GM23338 (cell line): ENCODE results near the gene NOC2L. TPM values are rescaled to one million over a fixed set of nuclear protein-coding genes. Genes with fewer than 3 reads are reported as not detected.

ENCODE experiments used
- ATAC-seq: fragments of 200-7000 bp; cut with Tn5 transposase; 3 replicates; pipeline ENCODE4 v1.9.1; 2020
- DNase-seq: peaks from one replicate; pipeline ENCODE4 v3.0.0-alpha.2; 2015; ENCODE audit warnings: low spot score
- H2AFZ ChIP-seq: fragments of 200-600 bp; sonication (generic); 2 replicates; pipeline ENCODE4 v1.8.0; 2016; ENCODE audit warnings: antibody characterized with exemption, mild to moderate bottlenecking, moderate library complexity
- H3F3A ChIP-seq: fragments of 200-600 bp; sonication (generic); replicated peaks from 2 replicates; pipeline ENCODE4 v1.8.0; 2017; ENCODE audit warnings: antibody characterized with exemption, mixed run types, low read depth
- H3K27ac ChIP-seq: fragments of 200-600 bp; sonication (generic); 2 replicates; pipeline ENCODE4 v1.6.1; 2016; ENCODE audit warnings: low read depth
- H3K27me3 ChIP-seq: fragments of 200-600 bp; sonication (generic); 2 replicates; pipeline ENCODE4 v1.8.0; 2016; ENCODE audit warnings: mild to moderate bottlenecking, mixed run types, moderate library complexity; ENCODE audit not compliant: insufficient read depth
- H3K36me3 ChIP-seq: fragments of 200-600 bp; sonication (generic); 2 replicates; pipeline ENCODE4 v1.8.0; 2016; ENCODE audit warnings: mild to moderate bottlenecking; ENCODE audit not compliant: insufficient read depth
- H3K4me1 ChIP-seq: fragments of 200-600 bp; sonication (generic); 2 replicates; pipeline ENCODE4 v1.8.0; 2016; ENCODE audit warnings: mild to moderate bottlenecking, moderate library complexity; ENCODE audit not compliant: insufficient read depth
- H3K4me2 ChIP-seq: fragments of 200-600 bp; sonication (generic); 2 replicates; pipeline ENCODE4 v1.7.1; 2017; ENCODE audit warnings: mixed run types
- H3K4me3 ChIP-seq: fragments of 200-600 bp; sonication (generic); 2 replicates; pipeline ENCODE4 v1.6.1; 2016; ENCODE audit warnings: mixed run types
- H3K79me2 ChIP-seq: fragments of 200-600 bp; sonication (generic); replicated peaks from 2 replicates; pipeline ENCODE4 v1.8.0; 2017; ENCODE audit warnings: mild to moderate bottlenecking; ENCODE audit not compliant: insufficient read depth
- H3K9me2 ChIP-seq: fragments of 200-600 bp; sonication (generic); 2 replicates; pipeline ENCODE4 v1.8.0; 2017; ENCODE audit not compliant: insufficient read depth
- H4K20me1 ChIP-seq: fragments of 200-600 bp; sonication (generic); replicated peaks from 2 replicates; pipeline ENCODE4 v1.8.0; 2017; ENCODE audit warnings: mild to moderate bottlenecking; ENCODE audit not compliant: insufficient read depth
- H3K27ac Mint-ChIP-seq: 2 replicates; pipeline ENCODE4 v1.8.0; 2020; ENCODE audit warnings: inconsistent platforms, mild to moderate bottlenecking, moderate library complexity, mixed read lengths
- H3K27me3 Mint-ChIP-seq: 3 replicates; pipeline ENCODE4 v1.8.0; 2022; ENCODE audit warnings: low read depth, mild to moderate bottlenecking, moderate library complexity, mixed read lengths, inconsistent platforms; ENCODE audit not compliant: insufficient read depth, poor library complexity
- H3K36me3 Mint-ChIP-seq: 3 replicates; pipeline ENCODE4 v1.8.0; 2021; ENCODE audit warnings: low read depth, mild to moderate bottlenecking, inconsistent platforms, moderate library complexity, mixed read lengths
- H3K4me1 Mint-ChIP-seq: 3 replicates; pipeline ENCODE4 v1.8.0; 2020; ENCODE audit warnings: mild to moderate bottlenecking, inconsistent platforms, mixed read lengths
- H3K4me3 Mint-ChIP-seq: 3 replicates; pipeline ENCODE4 v1.8.0; 2021; ENCODE audit warnings: moderate library complexity, mild to moderate bottlenecking, inconsistent platforms, mixed read lengths
- H3K9me3 Mint-ChIP-seq: 3 replicates; pipeline ENCODE4 v1.8.0; 2020; ENCODE audit warnings: moderate library complexity, mild to moderate bottlenecking, inconsistent platforms, mixed read lengths
- CREB1 ChIP-seq: fragments of 250-450 bp; sonication (Bioruptor Pico); IDR thresholded peaks from 2 replicates; pipeline ENCODE4 v1.5.0; 2020; ENCODE audit warnings: low read depth, mild to moderate bottlenecking, moderate library complexity
- EZH2 ChIP-seq: fragments of 200-600 bp; sonication (generic); IDR thresholded peaks from one replicate; pipeline ENCODE4 v1.8.0; 2017; ENCODE audit warnings: antibody characterized with exemption, mild to moderate bottlenecking, low read depth; ENCODE audit not compliant: unreplicated experiment
- NANOG ChIP-seq: IDR thresholded peaks from 2 replicates; pipeline ENCODE4 v1.6.1; 2016; ENCODE audit warnings: antibody characterized with exemption, borderline replicate concordance
- STAT1 ChIP-seq: IDR thresholded peaks from one replicate; pipeline ENCODE4 v1.6.1; 2016; ENCODE audit warnings: antibody characterized with exemption; ENCODE audit not compliant: unreplicated experiment
- ZNF331 ChIP-seq: fragments of 250-450 bp; sonication (Bioruptor Pico); IDR thresholded peaks from 2 replicates; pipeline ENCODE4 v1.5.0; 2020; ENCODE audit warnings: low read depth, mild to moderate bottlenecking, moderate library complexity
- polyA plus RNA-seq: library from polyadenylated mRNA; unstranded; fragments of >200 nt; fragmentation: Nextera tagmentation; extraction: Ambion mirVana; gene quantifications from 2 replicates; pipeline ENCODE4 v1.2.1, GENCODE V29; 2016
- total RNA-seq: library from RNA; depleted of rRNA; stranded (reverse); fragments of >200 nt; shearing (Covaris generic); gene quantifications from 2 replicates; pipeline ENCODE4 v1.2.3, GENCODE V29; 2014
- TF ChIP-seq, protein P1 (sequence below), 2 experiments: fragments of 200-600 bp in 1 of 2; sonication (generic) in 1 of 2; conservative IDR thresholded peaks; 2 replicates each; pipeline versions ENCODE4 v1.5.1 to v1.6.1; 2016 to 2017; ENCODE audit warnings: antibody characterized with exemption in 2 of 2, low read depth in 2 of 2, mild to moderate bottlenecking in 2 of 2, moderate library complexity in 1 of 2
- TF ChIP-seq, protein P2 (sequence below): IDR thresholded peaks from 2 replicates; pipeline ENCODE4 v1.6.1; 2016; ENCODE audit warnings: antibody characterized with exemption
- TF ChIP-seq, protein P3 (sequence below): fragments of 250-450 bp; sonication (Bioruptor Pico); IDR thresholded peaks from 2 replicates; pipeline ENCODE4 v1.5.0; 2020; ENCODE audit warnings: mild to moderate bottlenecking, moderate library complexity

NOC2L gene
- total and polyA plus RNA-seq, 2 experiments from 2014 or later, result 79.3 to 125 TPM

DNA sequence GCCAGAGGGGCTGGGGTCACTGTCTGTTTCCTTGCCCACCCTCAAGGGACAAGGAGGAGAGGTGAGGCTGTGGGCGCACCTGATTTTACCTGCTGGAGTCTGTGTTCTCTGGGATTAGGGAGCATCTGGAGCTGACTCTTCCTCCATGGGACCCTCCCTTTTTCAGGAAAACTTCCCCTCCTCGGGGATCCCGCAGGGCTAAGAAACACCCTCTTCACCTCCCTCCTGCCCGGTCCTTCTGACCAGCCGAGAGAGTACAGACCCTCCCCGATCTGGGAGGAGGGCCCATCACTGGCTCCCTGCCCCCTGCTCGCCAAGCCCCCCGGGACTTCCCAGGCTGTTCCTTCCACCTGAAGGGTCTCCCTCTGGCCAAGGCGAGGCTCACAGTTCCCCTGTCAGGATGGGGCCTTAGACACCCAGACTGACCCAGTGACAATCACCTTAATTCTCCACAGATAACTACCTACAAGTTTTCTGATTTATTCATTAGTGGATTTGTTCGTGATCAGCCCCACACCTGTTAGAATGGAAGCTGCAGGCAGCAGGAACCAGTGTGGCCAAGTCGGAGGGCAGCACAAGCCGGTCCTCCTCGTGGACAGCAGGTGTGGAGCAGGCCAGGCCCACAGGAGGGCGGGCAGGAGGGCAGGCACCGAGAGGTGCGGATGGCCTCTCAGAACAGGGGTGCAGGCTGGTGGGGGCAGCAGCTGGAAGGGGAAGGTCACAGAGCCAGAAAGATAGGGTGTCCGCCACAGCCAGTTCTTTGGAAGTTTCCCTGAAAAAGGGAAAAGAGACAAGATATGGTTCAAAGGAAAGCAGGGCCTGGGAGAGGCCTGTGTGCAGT is 51.2 kb downstream of the NOC2L start:
- Histone ChIP-seq H2AFZ (no peak overlapping the region), H3K79me2 (no peaks in the 10 kb centered on the region), H3K4me2 (no peak overlapping the region), H3K27me3 (peaks cover 73% of the 10 kb centered on the region), H3K36me3 (no peaks in the 10 kb centered on the region), H3K4me1 (no peaks in the 10 kb centered on the region), H3F3A (no peaks in the 10 kb centered on the region), H4K20me1 (no peaks in the 10 kb centered on the region; the same call in 1 of the 2 replicates), H3K4me3 (no peak overlapping the region), H3K9me2 (no peaks in the 10 kb centered on the region), H3K27ac (no peak overlapping the region)
- no peak overlapping the region for H3K27ac Mint-ChIP-seq
- TF ChIP-seq STAT1 (no peak), CREB1 (CRISPR knock-in tag) (no peak)
- TF ChIP-seq, protein P1, sequence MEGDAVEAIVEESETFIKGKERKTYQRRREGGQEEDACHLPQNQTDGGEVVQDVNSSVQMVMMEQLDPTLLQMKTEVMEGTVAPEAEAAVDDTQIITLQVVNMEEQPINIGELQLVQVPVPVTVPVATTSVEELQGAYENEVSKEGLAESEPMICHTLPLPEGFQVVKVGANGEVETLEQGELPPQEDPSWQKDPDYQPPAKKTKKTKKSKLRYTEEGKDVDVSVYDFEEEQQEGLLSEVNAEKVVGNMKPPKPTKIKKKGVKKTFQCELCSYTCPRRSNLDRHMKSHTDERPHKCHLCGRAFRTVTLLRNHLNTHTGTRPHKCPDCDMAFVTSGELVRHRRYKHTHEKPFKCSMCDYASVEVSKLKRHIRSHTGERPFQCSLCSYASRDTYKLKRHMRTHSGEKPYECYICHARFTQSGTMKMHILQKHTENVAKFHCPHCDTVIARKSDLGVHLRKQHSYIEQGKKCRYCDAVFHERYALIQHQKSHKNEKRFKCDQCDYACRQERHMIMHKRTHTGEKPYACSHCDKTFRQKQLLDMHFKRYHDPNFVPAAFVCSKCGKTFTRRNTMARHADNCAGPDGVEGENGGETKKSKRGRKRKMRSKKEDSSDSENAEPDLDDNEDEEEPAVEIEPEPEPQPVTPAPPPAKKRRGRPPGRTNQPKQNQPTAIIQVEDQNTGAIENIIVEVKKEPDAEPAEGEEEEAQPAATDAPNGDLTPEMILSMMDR (conservative IDR thresholded peaks at IDR 0.05; ENCODE audit: low read depth in 2 of 2), result no peak
- ATAC-seq, result no peak
- peaks cover 60% of the 10 kb centered on the region for H3K27me3 Mint-ChIP-seq
- DNase-seq, result peak; percentile 1
- peaks cover 3% of the 10 kb centered on the region; the same call in 2 of the 3 replicates for H3K9me3 Mint-ChIP-seq
- H3K4me1 Mint-ChIP-seq, result peaks cover 11% of the 10 kb centered on the region
- peaks cover 2% of the 10 kb centered on the region; the same call in 1 of the 3 replicates for H3K36me3 Mint-ChIP-seq
- no peak overlapping the region for H3K4me3 Mint-ChIP-seq

DNA sequence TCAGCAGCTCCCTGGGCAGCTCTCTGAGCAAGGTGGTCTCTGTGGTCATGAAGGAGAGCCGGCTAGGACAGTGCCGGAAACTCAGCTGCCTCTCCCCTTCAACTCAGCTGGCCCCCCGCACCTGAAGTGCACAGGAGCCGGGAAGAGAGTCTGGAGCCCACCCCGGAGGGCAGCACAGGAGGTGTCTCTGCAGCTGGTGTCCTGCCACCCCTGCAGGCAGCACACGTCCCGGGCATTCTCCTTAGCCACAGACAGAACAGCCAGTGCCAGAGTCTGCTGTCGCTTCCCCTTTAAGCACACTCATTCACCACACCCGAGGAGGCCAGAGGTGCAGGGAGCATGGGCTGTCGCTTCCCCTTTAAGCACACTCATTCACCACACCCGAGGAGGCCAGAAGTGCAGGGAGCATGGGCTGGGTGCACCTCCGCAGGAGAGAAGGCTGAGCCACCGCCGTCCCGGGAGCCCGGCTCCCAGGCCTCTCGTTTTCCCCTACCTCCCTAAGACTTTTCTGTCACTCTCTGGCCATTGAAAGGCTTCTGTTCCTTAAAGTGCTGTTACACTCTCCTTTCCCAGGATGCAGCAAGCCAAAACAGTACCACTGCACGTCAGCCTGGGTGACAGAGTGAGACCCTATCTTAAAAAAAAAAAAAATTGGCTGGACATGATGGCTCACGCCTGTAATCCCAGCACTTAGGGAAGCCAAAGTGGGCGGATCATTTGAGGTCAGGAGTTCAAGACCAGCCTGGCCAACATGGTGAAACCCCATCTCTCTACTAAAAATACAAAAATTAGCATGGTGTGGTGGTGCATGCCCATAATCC is 52.2 kb downstream of the NOC2L start:
- DNase-seq (no peak), ATAC-seq (peak; percentile 9; the same call in 2 of the 3 replicates)
- Histone ChIP-seq H3K79me2 (no peaks in the 10 kb centered on the region), H3K4me1 (no peaks in the 10 kb centered on the region), H3K4me2 (no peak overlapping the region), H4K20me1 (no peaks in the 10 kb centered on the region; the same call in 1 of the 2 replicates), H3F3A (no peaks in the 10 kb centered on the region), H2AFZ (no peak overlapping the region), H3K4me3 (no peak overlapping the region), H3K9me2 (no peaks in the 10 kb centered on the region), H3K27ac (no peak overlapping the region), H3K27me3 (peaks cover 68% of the 10 kb centered on the region), H3K36me3 (no peaks in the 10 kb centered on the region)
- Mint-ChIP-seq H3K4me1 (peaks cover 5% of the 10 kb centered on the region; the same call in 2 of the 3 replicates), H3K4me3 (0 out of 3 replicates have a peak overlapping the region, but pooled peaks have one; percentile 26), H3K9me3 (no peaks in the 10 kb centered on the region; the same call in 2 of the 3 replicates), H3K27me3 (peaks cover 60% of the 10 kb centered on the region), H3K27ac (no peak overlapping the region), H3K36me3 (peaks cover 2% of the 10 kb centered on the region; the same call in 1 of the 3 replicates)
- TF ChIP-seq, protein P2, sequence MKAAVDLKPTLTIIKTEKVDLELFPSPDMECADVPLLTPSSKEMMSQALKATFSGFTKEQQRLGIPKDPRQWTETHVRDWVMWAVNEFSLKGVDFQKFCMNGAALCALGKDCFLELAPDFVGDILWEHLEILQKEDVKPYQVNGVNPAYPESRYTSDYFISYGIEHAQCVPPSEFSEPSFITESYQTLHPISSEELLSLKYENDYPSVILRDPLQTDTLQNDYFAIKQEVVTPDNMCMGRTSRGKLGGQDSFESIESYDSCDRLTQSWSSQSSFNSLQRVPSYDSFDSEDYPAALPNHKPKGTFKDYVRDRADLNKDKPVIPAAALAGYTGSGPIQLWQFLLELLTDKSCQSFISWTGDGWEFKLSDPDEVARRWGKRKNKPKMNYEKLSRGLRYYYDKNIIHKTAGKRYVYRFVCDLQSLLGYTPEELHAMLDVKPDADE, result no peak
- TF ChIP-seq EZH2 (no peak), ZNF331 (no peak), CREB1 (CRISPR knock-in tag) (no peak), NANOG (no peak)
- TF ChIP-seq, protein P3, sequence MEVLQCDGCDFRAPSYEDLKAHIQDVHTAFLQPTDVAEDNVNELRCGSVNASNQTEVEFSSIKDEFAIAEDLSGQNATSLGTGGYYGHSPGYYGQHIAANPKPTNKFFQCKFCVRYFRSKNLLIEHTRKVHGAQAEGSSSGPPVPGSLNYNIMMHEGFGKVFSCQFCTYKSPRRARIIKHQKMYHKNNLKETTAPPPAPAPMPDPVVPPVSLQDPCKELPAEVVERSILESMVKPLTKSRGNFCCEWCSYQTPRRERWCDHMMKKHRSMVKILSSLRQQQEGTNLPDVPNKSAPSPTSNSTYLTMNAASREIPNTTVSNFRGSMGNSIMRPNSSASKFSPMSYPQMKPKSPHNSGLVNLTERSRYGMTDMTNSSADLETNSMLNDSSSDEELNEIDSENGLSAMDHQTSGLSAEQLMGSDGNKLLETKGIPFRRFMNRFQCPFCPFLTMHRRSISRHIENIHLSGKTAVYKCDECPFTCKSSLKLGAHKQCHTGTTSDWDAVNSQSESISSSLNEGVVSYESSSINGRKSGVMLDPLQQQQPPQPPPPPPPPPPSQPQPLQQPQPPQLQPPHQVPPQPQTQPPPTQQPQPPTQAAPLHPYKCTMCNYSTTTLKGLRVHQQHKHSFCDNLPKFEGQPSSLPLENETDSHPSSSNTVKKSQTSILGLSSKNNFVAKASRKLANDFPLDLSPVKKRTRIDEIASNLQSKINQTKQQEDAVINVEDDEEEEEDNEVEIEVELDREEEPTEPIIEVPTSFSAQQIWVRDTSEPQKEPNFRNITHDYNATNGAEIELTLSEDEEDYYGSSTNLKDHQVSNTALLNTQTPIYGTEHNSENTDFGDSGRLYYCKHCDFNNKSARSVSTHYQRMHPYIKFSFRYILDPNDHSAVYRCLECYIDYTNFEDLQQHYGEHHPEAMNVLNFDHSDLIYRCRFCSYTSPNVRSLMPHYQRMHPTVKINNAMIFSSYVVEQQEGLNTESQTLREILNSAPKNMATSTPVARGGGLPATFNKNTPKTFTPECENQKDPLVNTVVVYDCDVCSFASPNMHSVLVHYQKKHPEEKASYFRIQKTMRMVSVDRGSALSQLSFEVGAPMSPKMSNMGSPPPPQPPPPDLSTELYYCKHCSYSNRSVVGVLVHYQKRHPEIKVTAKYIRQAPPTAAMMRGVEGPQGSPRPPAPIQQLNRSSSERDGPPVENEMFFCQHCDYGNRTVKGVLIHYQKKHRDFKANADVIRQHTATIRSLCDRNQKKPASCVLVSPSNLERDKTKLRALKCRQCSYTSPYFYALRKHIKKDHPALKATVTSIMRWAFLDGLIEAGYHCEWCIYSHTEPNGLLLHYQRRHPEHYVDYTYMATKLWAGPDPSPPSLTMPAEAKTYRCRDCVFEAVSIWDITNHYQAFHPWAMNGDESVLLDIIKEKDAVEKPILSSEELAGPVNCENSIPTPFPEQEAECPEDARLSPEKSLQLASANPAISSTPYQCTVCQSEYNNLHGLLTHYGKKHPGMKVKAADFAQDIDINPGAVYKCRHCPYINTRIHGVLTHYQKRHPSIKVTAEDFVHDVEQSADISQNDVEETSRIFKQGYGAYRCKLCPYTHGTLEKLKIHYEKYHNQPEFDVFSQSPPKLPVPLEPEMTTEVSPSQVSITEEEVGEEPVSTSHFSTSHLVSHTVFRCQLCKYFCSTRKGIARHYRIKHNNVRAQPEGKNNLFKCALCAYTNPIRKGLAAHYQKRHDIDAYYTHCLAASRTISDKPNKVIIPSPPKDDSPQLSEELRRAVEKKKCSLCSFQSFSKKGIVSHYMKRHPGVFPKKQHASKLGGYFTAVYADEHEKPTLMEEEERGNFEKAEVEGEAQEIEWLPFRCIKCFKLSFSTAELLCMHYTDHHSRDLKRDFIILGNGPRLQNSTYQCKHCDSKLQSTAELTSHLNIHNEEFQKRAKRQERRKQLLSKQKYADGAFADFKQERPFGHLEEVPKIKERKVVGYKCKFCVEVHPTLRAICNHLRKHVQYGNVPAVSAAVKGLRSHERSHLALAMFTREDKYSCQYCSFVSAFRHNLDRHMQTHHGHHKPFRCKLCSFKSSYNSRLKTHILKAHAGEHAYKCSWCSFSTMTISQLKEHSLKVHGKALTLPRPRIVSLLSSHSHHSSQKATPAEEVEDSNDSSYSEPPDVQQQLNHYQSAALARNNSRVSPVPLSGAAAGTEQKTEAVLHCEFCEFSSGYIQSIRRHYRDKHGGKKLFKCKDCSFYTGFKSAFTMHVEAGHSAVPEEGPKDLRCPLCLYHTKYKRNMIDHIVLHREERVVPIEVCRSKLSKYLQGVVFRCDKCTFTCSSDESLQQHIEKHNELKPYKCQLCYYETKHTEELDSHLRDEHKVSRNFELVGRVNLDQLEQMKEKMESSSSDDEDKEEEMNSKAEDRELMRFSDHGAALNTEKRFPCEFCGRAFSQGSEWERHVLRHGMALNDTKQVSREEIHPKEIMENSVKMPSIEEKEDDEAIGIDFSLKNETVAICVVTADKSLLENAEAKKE (CRISPR knock-in tag), result no peak
